H7 (cell line): ENCODE data around the gene EIF5B. TPM values are rescaled to one million over a fixed set of nuclear protein-coding genes. Genes with fewer than 3 reads are reported as not detected.

Source experiments
- DNase-seq: peaks from one replicate; pipeline ENCODE4 v3.0.0; 2012
- H3K27me3 ChIP-seq: 2 replicates; pipeline ENCODE4 v1.6.0; 2011; ENCODE audit warnings: mild to moderate bottlenecking, low read length; ENCODE audit not compliant: control insufficient read depth, insufficient read depth
- H3K36me3 ChIP-seq: replicated peaks from 2 replicates; pipeline ENCODE4 v1.5.1; 2011; ENCODE audit warnings: low read length; ENCODE audit not compliant: control insufficient read depth, insufficient read depth
- H3K4me3 ChIP-seq: 2 replicates; pipeline ENCODE4 v1.5.1; 2011; ENCODE audit warnings: low read depth, mild to moderate bottlenecking, control low read depth, low read length, moderate library complexity; ENCODE audit not compliant: insufficient read depth
- total RNA-seq: library from RNA; depleted of rRNA; stranded (reverse); fragments of >200 nt; shearing (Covaris generic); gene quantifications from 2 replicates; pipeline ENCODE4 v1.2.3, GENCODE V29; 2014; rRNA removed

EIF5B gene
- total RNA-seq, 1 experiment from 2014 or later, result 10.2 TPM

DNA sequence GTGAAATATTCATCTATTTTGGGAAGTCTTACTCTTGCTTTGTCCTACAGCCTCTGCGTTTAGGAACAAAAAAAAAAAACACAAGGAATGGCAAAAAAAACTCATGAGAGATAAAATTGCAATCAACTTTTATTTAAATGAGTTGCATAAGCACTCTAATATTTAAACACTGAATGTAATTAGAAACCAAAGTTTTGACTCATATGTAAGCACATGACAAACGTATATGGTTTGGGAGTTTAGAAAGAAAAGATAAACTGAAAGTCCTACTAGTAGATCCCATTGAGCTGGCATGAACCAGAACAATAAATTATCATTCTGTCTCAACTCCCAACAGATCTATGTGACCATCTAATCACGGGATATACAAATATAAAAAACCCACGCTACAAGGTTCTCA lies 107.9 kb downstream of the EIF5B start:
- H3K36me3 ChIP-seq, result peaks cover 2% of the 10 kb centered on the region
- no peak for DNase-seq

GRCh38 chr2:99448556-99448955 lies 111.4 kb downstream of the EIF5B start:
- DNase-seq, result no peak
- H3K4me3 ChIP-seq, result no peak overlapping the region
- H3K36me3 ChIP-seq, result no peaks in the 10 kb centered on the region; the same call in none of the 2 replicates
- H3K27me3 ChIP-seq, result no peaks in the 10 kb centered on the region

More for the DNA sequence above, 107.9 kb downstream of the EIF5B start:
- H3K27me3 ChIP-seq, result no peaks in the 10 kb centered on the region
- no peak overlapping the region for H3K4me3 ChIP-seq

GRCh38 chr2:99450199-99450598 lies 113.0 kb downstream of the EIF5B start:
- no peak for DNase-seq
- peaks cover 1% of the 10 kb centered on the region for H3K36me3 ChIP-seq
- no peaks in the 10 kb centered on the region for H3K27me3 ChIP-seq
- H3K4me3 ChIP-seq, result no peak overlapping the region

Other genes starting within 250 kb of the EIF5B start
- gene C2orf15, start 195.7 kb upstream of the EIF5B start, total RNA-seq, result 2.2 and 5.7 TPM in 2 replicates
- 1.1 and 3.5 TPM in 2 replicates for gene TSGA10, start 182.4 kb upstream of the EIF5B start, total RNA-seq
- gene LIPT1, start 182.4 kb upstream of the EIF5B start, total RNA-seq, result 7.3 and 7.4 TPM in 2 replicates
- 26.5 and 39.5 TPM in 2 replicates for gene MITD1, start 156.3 kb upstream of the EIF5B start, total RNA-seq
- 39.3 and 49.0 TPM in 2 replicates for gene MRPL30, start 156.2 kb upstream of the EIF5B start, total RNA-seq
- not detected in 2 replicates for gene LYG2, start 81.7 kb upstream of the EIF5B start, total RNA-seq
- gene LYG1, start 36.2 kb upstream of the EIF5B start, total RNA-seq, result 0.14 and 0.22 TPM in 2 replicates
- 36.8 and 43.3 TPM in 2 replicates for gene TXNDC9, start 1.1 kb upstream of the EIF5B start, total RNA-seq
- 21.1 and 31.9 TPM in 2 replicates for gene REV1, start 152.6 kb downstream of the EIF5B start, total RNA-seq